CD14-positive monocyte (primary cell): ENCODE measurements around the gene OTOG. TPM values are rescaled to one million over a fixed set of nuclear protein-coding genes. Genes with fewer than 3 reads are reported as not detected.

Experiments
- DNase-seq, 3 donors: peaks; one replicate each; pipeline ENCODE4 v3.0.0-alpha.2; 2011 to 2022
- H2AFZ ChIP-seq: 2 replicates; pipeline ENCODE4 v1.6.0; 2012; ENCODE audit warnings: mild to moderate bottlenecking, low read depth, low read length, inconsistent platforms; ENCODE audit not compliant: insufficient read depth, poor library complexity, severe bottlenecking
- H3K27ac ChIP-seq, 2 donors: 1 replicate in 1 of 2; 2 replicates in 1 of 2; pipeline ENCODE4 v1.5.1; 2012 to 2013; ENCODE audit warnings: low read length in 2 of 2, control low read depth in 1 of 2, inconsistent platforms in 1 of 2, low read depth in 1 of 2, mild to moderate bottlenecking in 1 of 2
- H3K27me3 ChIP-seq, 2 donors: one replicate each; pipeline versions ENCODE4 v1.6.0 to v1.6.1; 2011 to 2013; ENCODE audit warnings: low read length in 2 of 2; ENCODE audit not compliant: control insufficient read depth in 2 of 2, insufficient read depth in 2 of 2
- H3K36me3 ChIP-seq, 2 donors: replicated peaks in 1 of 2; 1 replicate in 1 of 2; 2 replicates in 1 of 2; pipeline versions ENCODE4 v1.5.1 to v1.6.1; 2012 to 2013; ENCODE audit warnings: low read length in 2 of 2, control low read depth in 1 of 2, inconsistent platforms in 1 of 2, mild to moderate bottlenecking in 1 of 2; ENCODE audit not compliant: insufficient read depth in 2 of 2, control insufficient read depth in 1 of 2
- H3K4me1 ChIP-seq, 2 donors: 1 replicate in 1 of 2; 2 replicates in 1 of 2; pipeline versions ENCODE4 v1.5.1 to v1.6.1; 2012 to 2013; ENCODE audit warnings: low read length in 2 of 2, control low read depth in 1 of 2, inconsistent platforms in 1 of 2, mild to moderate bottlenecking in 1 of 2, moderate library complexity in 1 of 2; ENCODE audit not compliant: insufficient read depth in 2 of 2, control insufficient read depth in 1 of 2
- H3K4me2 ChIP-seq: replicated peaks from 2 replicates; pipeline ENCODE3; 2012; ENCODE audit warnings: low read length, moderate library complexity, mild to moderate bottlenecking; ENCODE audit not compliant: poor library complexity, severe bottlenecking; ENCODE audit errors: extremely low read depth
- H3K4me3 ChIP-seq, 3 experiments: fragments of 200-600 bp in 1 of 3; sonication (generic) in 1 of 3; replicated peaks in 1 of 3; 1 replicate in 2 of 3; 2 replicates in 1 of 3; pipeline ENCODE4 v1.5.1; 2011 to 2013; ENCODE audit warnings: low read length in 3 of 3, mild to moderate bottlenecking in 3 of 3, control low read depth in 2 of 3, low read depth in 2 of 3, inconsistent platforms in 1 of 3, moderate library complexity in 1 of 3
- H3K79me2 ChIP-seq: 2 replicates; pipeline ENCODE4 v1.6.0; 2012; ENCODE audit warnings: mild to moderate bottlenecking, control low read depth, inconsistent platforms, low read length, moderate library complexity; ENCODE audit not compliant: insufficient read depth
- H3K9ac ChIP-seq: 2 replicates; pipeline ENCODE4 v1.6.0; 2017; ENCODE audit warnings: low read length, mild to moderate bottlenecking; ENCODE audit not compliant: insufficient read depth, poor library complexity, severe bottlenecking
- H3K9me3 ChIP-seq, 2 donors: replicated peaks in 1 of 2; 1 replicate in 1 of 2; 2 replicates in 1 of 2; pipeline versions ENCODE4 v1.5.1 to v1.6.1; 2012 to 2013; ENCODE audit warnings: low read length in 2 of 2, control low read depth in 1 of 2; ENCODE audit not compliant: control insufficient read depth in 1 of 2, insufficient read depth in 1 of 2
- H4K20me1 ChIP-seq: 2 replicates; pipeline ENCODE4 v1.6.0; 2012; ENCODE audit warnings: mild to moderate bottlenecking, low read length, control low read depth, moderate library complexity; ENCODE audit not compliant: insufficient read depth
- H3K27ac Mint-ChIP-seq, 7 donors: one replicate each; pipeline ENCODE4 v1.8.0; 2020; ENCODE audit warnings: mild to moderate bottlenecking in 7 of 7, mixed read lengths in 7 of 7, moderate library complexity in 6 of 7, inconsistent platforms in 2 of 7
- H3K27me3 Mint-ChIP-seq, 3 donors: one replicate each; pipeline ENCODE4 v1.8.0; 2021 to 2022; ENCODE audit warnings: low read depth in 3 of 3, mild to moderate bottlenecking in 3 of 3, mixed read lengths in 3 of 3, moderate library complexity in 3 of 3, inconsistent platforms in 1 of 3
- H3K36me3 Mint-ChIP-seq, 2 donors: one replicate each; pipeline ENCODE4 v1.8.0; 2020; ENCODE audit warnings: mixed read lengths in 2 of 2, inconsistent platforms in 1 of 2, mild to moderate bottlenecking in 1 of 2
- H3K4me1 Mint-ChIP-seq: one replicate; pipeline ENCODE4 v1.8.0; 2020; ENCODE audit warnings: mild to moderate bottlenecking, mixed read lengths
- H3K4me3 Mint-ChIP-seq, 2 donors: one replicate each; pipeline ENCODE4 v1.8.0; 2020; ENCODE audit warnings: mild to moderate bottlenecking in 2 of 2, mixed read lengths in 2 of 2, moderate library complexity in 1 of 2
- H3K9me3 Mint-ChIP-seq, 7 donors: one replicate each; pipeline ENCODE4 v1.8.0; 2020 to 2022; ENCODE audit warnings: mixed read lengths in 7 of 7, mild to moderate bottlenecking in 6 of 7, moderate library complexity in 6 of 7, inconsistent platforms in 2 of 7
- CTCF ChIP-seq: fragments of 200-600 bp; IDR thresholded peaks from one replicate; pipeline ENCODE4 v1.8.0; 2022; ENCODE audit warnings: antibody characterized with exemption, mild to moderate bottlenecking
- WGBS: methylation state at CpG from one replicate; pipeline ENCODE4 v1.1.5; 2013; ENCODE audit warnings: missing lambda C conversion rate; ENCODE audit not compliant: insufficient coverage; 5-methylcytosine and 5-hydroxymethylcytosine counted together
- intact Hi-C, 2 donors: fragments of 100-400 bp; cut with micrococcal nuclease; formaldehyde crosslinking; loops; one replicate each; pipeline versions ENCODE4 v1.15.0 to v1.15.1; 2023
- polyA plus RNA-seq, 3 donors: library from polyadenylated mRNA; depleted of rRNA in 1 of 3; unstranded in 2 of 3; stranded (reverse) in 1 of 3; fragments of 300-500 nt in 2 of 3; fragments of >200 nt in 1 of 3; fragmentation: Illumina TruSeq in 2 of 3; gene quantifications; 1 replicate in 2 of 3; 2 replicates in 1 of 3; pipeline ENCODE4 v1.2.3, GENCODE V29; 2012 to 2021

OTOG gene
- polyA plus RNA-seq, 3 donors = not detected

GRCh38 chr11:17531636-17532113 is 15.4 kb upstream of the OTOG start:
- H2AFZ ChIP-seq = no peak overlapping the region
- H3K36me3 Mint-ChIP-seq = no peaks in the 10 kb centered on the region
- no peaks in the 10 kb centered on the region for H3K9me3 Mint-ChIP-seq
- H3K9ac ChIP-seq = no peak overlapping the region
- TF ChIP-seq CTCF = no peak
- no peak overlapping the region for H3K4me2 ChIP-seq
- peak overlapping the region in 1 of 7 donors; percentile 40 for H3K27ac Mint-ChIP-seq
- peaks cover 2 to 4% (median 3%) of the 10 kb centered on the region in 3 donors for H3K27me3 Mint-ChIP-seq
- no peaks in the 10 kb centered on the region for H3K4me1 Mint-ChIP-seq
- WGBS = 76% methylated on average over 3 of the region's 6 CpGs
- H3K27me3 ChIP-seq = no peaks in the 10 kb centered on the region
- no peaks in the 10 kb centered on the region for H3K4me1 ChIP-seq
- no peaks in the 10 kb centered on the region for H3K36me3 ChIP-seq
- no peaks in the 10 kb centered on the region for H3K79me2 ChIP-seq
- no peak overlapping the region for H3K4me3 Mint-ChIP-seq
- no peaks in the 10 kb centered on the region for H4K20me1 ChIP-seq
- no peak overlapping the region for H3K27ac ChIP-seq
- no peak for DNase-seq
- intact Hi-C loops = no loop called here
- no peaks in the 10 kb centered on the region for H3K9me3 ChIP-seq
- no peak overlapping the region for H3K4me3 ChIP-seq

DNA sequence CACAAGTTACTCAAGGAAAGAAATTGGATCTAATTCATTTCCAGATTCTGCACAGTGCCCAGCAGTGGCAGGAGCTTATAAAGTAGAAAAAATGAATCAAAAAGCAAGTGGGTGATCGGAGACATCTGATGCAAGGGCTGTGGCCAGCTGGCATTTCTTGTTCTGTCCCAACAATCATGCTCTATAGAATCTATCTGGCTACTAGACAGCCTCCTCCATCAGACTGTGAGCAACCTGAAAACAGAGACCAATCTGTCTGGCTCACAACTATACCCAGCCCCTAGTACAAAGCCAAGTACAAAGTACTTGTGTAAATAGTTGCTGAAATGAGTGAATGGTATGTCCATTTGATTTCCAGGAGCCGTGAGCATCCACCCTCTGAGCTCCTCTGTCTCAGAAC is 14.3 kb upstream of the OTOG start:
- Histone ChIP-seq H3K4me3 (no peak overlapping the region), H3K4me1 (no peaks in the 10 kb centered on the region), H2AFZ (no peak overlapping the region), H4K20me1 (no peaks in the 10 kb centered on the region), H3K27me3 (no peaks in the 10 kb centered on the region), H3K79me2 (no peaks in the 10 kb centered on the region), H3K27ac (no peak overlapping the region), H3K36me3 (no peaks in the 10 kb centered on the region), H3K4me2 (no peak overlapping the region), H3K9ac (no peak overlapping the region), H3K9me3 (no peaks in the 10 kb centered on the region)
- 40% methylated on average over 1 of the region's 2 CpGs for WGBS
- H3K27ac Mint-ChIP-seq = no peak overlapping the region
- intact Hi-C loops = no loop called here
- no peaks in the 10 kb centered on the region for H3K4me1 Mint-ChIP-seq
- H3K9me3 Mint-ChIP-seq = no peaks in the 10 kb centered on the region
- no peaks in the 10 kb centered on the region for H3K36me3 Mint-ChIP-seq
- H3K27me3 Mint-ChIP-seq = peaks cover 2 to 8% (median 4%) of the 10 kb centered on the region in 3 donors
- no peak for DNase-seq
- no peak overlapping the region for H3K4me3 Mint-ChIP-seq
- TF ChIP-seq CTCF = no peak
